ENCODE results near the gene S100A14. TPM values are rescaled to one million over a fixed set of nuclear protein-coding genes. Genes with fewer than 3 reads are reported as not detected.
"Not testable (repeated sequence)": the region's sequence is repeated elsewhere in the genome, so short reads cannot be mapped to it uniquely, and the experiment has no call there.

The S100A14 gene
- total RNA-seq, 1 donor, result 0.36 TPM

DNA sequence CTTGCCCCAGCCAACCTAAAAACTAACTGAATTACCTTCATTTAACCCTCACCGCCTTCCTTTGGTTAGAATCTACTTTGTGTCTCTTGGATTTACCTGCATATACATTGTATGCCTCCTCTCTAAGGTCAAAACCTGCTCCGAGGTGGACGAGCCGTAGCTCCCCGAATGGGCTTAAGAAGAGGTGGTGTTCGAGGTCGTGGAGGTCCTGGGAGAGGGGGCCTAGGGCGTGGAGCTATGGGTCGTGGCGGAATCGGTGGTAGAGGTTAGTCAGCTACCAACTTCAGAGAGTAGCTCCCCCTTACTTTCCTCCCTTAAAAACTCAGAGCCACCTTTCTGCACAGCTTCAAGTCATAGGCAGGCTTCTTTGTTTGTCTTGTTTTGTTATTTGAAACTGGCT lies 27.0 kb upstream of the S100A14 start:
- TF ChIP-seq, protein P1, sequence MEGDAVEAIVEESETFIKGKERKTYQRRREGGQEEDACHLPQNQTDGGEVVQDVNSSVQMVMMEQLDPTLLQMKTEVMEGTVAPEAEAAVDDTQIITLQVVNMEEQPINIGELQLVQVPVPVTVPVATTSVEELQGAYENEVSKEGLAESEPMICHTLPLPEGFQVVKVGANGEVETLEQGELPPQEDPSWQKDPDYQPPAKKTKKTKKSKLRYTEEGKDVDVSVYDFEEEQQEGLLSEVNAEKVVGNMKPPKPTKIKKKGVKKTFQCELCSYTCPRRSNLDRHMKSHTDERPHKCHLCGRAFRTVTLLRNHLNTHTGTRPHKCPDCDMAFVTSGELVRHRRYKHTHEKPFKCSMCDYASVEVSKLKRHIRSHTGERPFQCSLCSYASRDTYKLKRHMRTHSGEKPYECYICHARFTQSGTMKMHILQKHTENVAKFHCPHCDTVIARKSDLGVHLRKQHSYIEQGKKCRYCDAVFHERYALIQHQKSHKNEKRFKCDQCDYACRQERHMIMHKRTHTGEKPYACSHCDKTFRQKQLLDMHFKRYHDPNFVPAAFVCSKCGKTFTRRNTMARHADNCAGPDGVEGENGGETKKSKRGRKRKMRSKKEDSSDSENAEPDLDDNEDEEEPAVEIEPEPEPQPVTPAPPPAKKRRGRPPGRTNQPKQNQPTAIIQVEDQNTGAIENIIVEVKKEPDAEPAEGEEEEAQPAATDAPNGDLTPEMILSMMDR (IDR thresholded peaks at IDR 0.05; ENCODE audit: extremely low read depth, low read depth, low read length), result no peak
- Histone ChIP-seq H3K4me3 (ENCODE audit: insufficient read depth, low read length) (no peak overlapping the region), H3K27ac (ENCODE audit: low read depth, low read length) (no peak overlapping the region), H4K20me1 (ENCODE audit: insufficient read depth, low read length) (peaks cover 18% of the 10 kb centered on the region), H3K4me2 (ENCODE audit: insufficient read depth, low read length) (no peak overlapping the region), H3K9me3 (ENCODE audit: low read depth, low read length) (no peaks in the 10 kb centered on the region), H2AFZ (ENCODE audit: low read length) (no peak overlapping the region), H3K36me3 (ENCODE audit: insufficient read depth, low read length) (peaks cover 75% of the 10 kb centered on the region), H3K27me3 (ENCODE audit: insufficient read depth, low read length) (no peaks in the 10 kb centered on the region), H3K79me2 (ENCODE audit: insufficient read depth, low read length) (peaks cover 47% of the 10 kb centered on the region), H3K4me1 (ENCODE audit: insufficient read depth, low read length) (no peaks in the 10 kb centered on the region)
- DNase-seq (ENCODE audit: insufficient read length, low spot score, missing footprints), result no peak

DNA sequence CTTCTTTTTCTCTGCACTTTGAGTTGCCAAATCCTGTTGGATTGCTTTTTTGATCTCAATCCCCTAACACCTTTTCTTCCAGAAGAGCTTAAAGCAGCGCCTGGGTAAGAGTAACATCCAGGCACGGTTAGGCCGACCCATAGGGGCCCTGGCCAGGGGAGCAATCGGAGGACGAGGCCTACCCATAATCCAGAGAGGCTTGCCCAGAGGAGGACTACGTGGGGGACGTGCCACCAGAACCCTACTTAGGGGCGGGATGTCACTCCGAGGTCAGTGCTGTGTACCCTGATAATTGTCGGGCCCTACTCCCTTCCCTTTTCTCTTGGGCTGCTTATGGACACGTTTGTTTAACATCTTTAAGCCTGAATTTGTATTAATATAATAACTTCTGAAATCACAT lies 26.0 kb upstream of the S100A14 start:
- Histone ChIP-seq H3K4me2 (ENCODE audit: insufficient read depth, low read length) (no peak overlapping the region), H3K79me2 (ENCODE audit: insufficient read depth, low read length) (peaks cover 56% of the 10 kb centered on the region), H2AFZ (ENCODE audit: low read length) (no peak overlapping the region), H3K36me3 (ENCODE audit: insufficient read depth, low read length) (peaks cover 85% of the 10 kb centered on the region), H3K9me3 (ENCODE audit: low read depth, low read length) (no peaks in the 10 kb centered on the region), H3K27me3 (ENCODE audit: insufficient read depth, low read length) (no peaks in the 10 kb centered on the region), H3K27ac (ENCODE audit: low read depth, low read length) (no peak overlapping the region), H3K4me3 (ENCODE audit: insufficient read depth, low read length) (no peak overlapping the region), H4K20me1 (ENCODE audit: insufficient read depth, low read length) (peaks cover 22% of the 10 kb centered on the region), H3K4me1 (ENCODE audit: insufficient read depth, low read length) (no peaks in the 10 kb centered on the region)
- TF ChIP-seq, protein P1 (IDR thresholded peaks at IDR 0.05; ENCODE audit: extremely low read depth, low read depth, low read length), result no peak
- DNase-seq (ENCODE audit: insufficient read length, low spot score, missing footprints), result no peak

DNA sequence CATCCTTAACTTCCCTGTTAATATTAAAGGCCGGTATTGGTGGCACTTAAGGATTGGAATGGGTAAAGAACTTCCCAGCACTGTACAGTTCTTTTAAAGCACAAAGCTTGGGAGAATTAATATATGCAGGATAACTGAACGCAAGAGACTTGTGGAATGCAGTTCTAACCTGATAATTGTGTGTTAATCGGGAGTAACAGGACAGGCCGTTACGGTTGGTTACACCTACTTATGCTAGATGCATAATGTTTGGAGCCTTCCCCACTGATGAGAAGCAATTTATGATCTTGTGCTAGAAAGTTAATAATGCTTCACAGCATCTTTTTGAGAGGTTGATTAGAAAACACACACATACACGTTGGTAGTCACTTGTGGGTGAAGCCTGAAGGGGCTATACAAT lies 24.7 kb upstream of the S100A14 start:
- Histone ChIP-seq H3K4me1 (ENCODE audit: insufficient read depth, low read length) (no peaks in the 10 kb centered on the region), H3K36me3 (ENCODE audit: insufficient read depth, low read length) (peaks cover 95% of the 10 kb centered on the region), H2AFZ (ENCODE audit: low read length) (no peak overlapping the region), H4K20me1 (ENCODE audit: insufficient read depth, low read length) (peaks cover 24% of the 10 kb centered on the region), H3K9me3 (ENCODE audit: low read depth, low read length) (no peaks in the 10 kb centered on the region), H3K4me2 (ENCODE audit: insufficient read depth, low read length) (no peak overlapping the region), H3K27me3 (ENCODE audit: insufficient read depth, low read length) (no peaks in the 10 kb centered on the region), H3K27ac (ENCODE audit: low read depth, low read length) (no peak overlapping the region), H3K4me3 (ENCODE audit: insufficient read depth, low read length) (no peak overlapping the region), H3K79me2 (ENCODE audit: insufficient read depth, low read length) (peaks cover 69% of the 10 kb centered on the region)
- DNase-seq (ENCODE audit: insufficient read length, low spot score, missing footprints), result no peak
- TF ChIP-seq, protein P1 (IDR thresholded peaks at IDR 0.05; ENCODE audit: extremely low read depth, low read depth, low read length), result no peak

DNA sequence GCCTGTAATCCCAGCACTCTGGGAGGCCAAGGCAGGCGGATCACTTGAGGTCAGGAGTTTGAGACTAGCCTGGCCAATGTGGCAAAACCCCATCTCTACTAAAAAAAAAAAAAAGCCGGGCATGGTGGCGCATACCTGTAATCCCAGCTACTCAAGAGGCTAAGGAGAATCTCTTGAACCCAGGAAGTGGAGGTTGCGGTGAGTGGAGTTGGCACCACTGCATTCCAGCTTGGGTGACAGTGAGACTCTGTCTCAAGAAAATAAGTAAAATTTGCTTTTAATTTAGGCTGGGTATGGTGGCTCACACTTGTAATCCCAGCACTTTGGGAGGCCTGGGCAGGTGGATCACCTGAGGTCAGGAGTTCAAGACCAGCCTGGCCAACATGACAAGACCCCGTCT lies 24.1 kb upstream of the S100A14 start:
- H3K27me3 ChIP-seq (ENCODE audit: insufficient read depth, low read length); H3K4me1 ChIP-seq (ENCODE audit: insufficient read depth, low read length); H2AFZ ChIP-seq (ENCODE audit: low read length); H3K4me3 ChIP-seq (ENCODE audit: insufficient read depth, low read length); DNase-seq (ENCODE audit: insufficient read length, low spot score, missing footprints); H3K9me3 ChIP-seq (ENCODE audit: low read depth, low read length); H3K4me2 ChIP-seq (ENCODE audit: insufficient read depth, low read length); H3K27ac ChIP-seq (ENCODE audit: low read depth, low read length): not testable (repeated sequence)
- H4K20me1 ChIP-seq (ENCODE audit: insufficient read depth, low read length), result peaks cover 23% of the 10 kb centered on the region
- H3K79me2 ChIP-seq (ENCODE audit: insufficient read depth, low read length), result peaks cover 76% of the 10 kb centered on the region
- peaks cover 90% of the 10 kb centered on the region for H3K36me3 ChIP-seq (ENCODE audit: insufficient read depth, low read length)
